CD14-positive monocyte (primary cell): ENCODE data around the gene RERE. TPM values are rescaled to one million over a fixed set of nuclear protein-coding genes. Genes with fewer than 3 reads are reported as not detected.

Source experiments
- DNase-seq, 3 donors: peaks; one replicate each; pipeline ENCODE4 v3.0.0-alpha.2; 2011 to 2022
- H2AFZ ChIP-seq: 2 replicates; pipeline ENCODE4 v1.6.0; 2012; ENCODE audit warnings: mild to moderate bottlenecking, low read depth, low read length, inconsistent platforms; ENCODE audit not compliant: insufficient read depth, poor library complexity, severe bottlenecking
- H3K27ac ChIP-seq, 2 donors: 1 replicate in 1 of 2; 2 replicates in 1 of 2; pipeline ENCODE4 v1.5.1; 2012 to 2013; ENCODE audit warnings: low read length in 2 of 2, control low read depth in 1 of 2, inconsistent platforms in 1 of 2, low read depth in 1 of 2, mild to moderate bottlenecking in 1 of 2
- H3K27me3 ChIP-seq, 2 donors: one replicate each; pipeline versions ENCODE4 v1.6.0 to v1.6.1; 2011 to 2013; ENCODE audit warnings: low read length in 2 of 2; ENCODE audit not compliant: control insufficient read depth in 2 of 2, insufficient read depth in 2 of 2
- H3K36me3 ChIP-seq, 2 donors: replicated peaks in 1 of 2; 1 replicate in 1 of 2; 2 replicates in 1 of 2; pipeline versions ENCODE4 v1.5.1 to v1.6.1; 2012 to 2013; ENCODE audit warnings: low read length in 2 of 2, control low read depth in 1 of 2, inconsistent platforms in 1 of 2, mild to moderate bottlenecking in 1 of 2; ENCODE audit not compliant: insufficient read depth in 2 of 2, control insufficient read depth in 1 of 2
- H3K4me1 ChIP-seq, 2 donors: 1 replicate in 1 of 2; 2 replicates in 1 of 2; pipeline versions ENCODE4 v1.5.1 to v1.6.1; 2012 to 2013; ENCODE audit warnings: low read length in 2 of 2, control low read depth in 1 of 2, inconsistent platforms in 1 of 2, mild to moderate bottlenecking in 1 of 2, moderate library complexity in 1 of 2; ENCODE audit not compliant: insufficient read depth in 2 of 2, control insufficient read depth in 1 of 2
- H3K4me2 ChIP-seq: replicated peaks from 2 replicates; pipeline ENCODE3; 2012; ENCODE audit warnings: low read length, moderate library complexity, mild to moderate bottlenecking; ENCODE audit not compliant: poor library complexity, severe bottlenecking; ENCODE audit errors: extremely low read depth
- H3K4me3 ChIP-seq, 3 experiments: fragments of 200-600 bp in 1 of 3; sonication (generic) in 1 of 3; replicated peaks in 1 of 3; 1 replicate in 2 of 3; 2 replicates in 1 of 3; pipeline ENCODE4 v1.5.1; 2011 to 2013; ENCODE audit warnings: low read length in 3 of 3, mild to moderate bottlenecking in 3 of 3, control low read depth in 2 of 3, low read depth in 2 of 3, inconsistent platforms in 1 of 3, moderate library complexity in 1 of 3
- H3K79me2 ChIP-seq: 2 replicates; pipeline ENCODE4 v1.6.0; 2012; ENCODE audit warnings: mild to moderate bottlenecking, control low read depth, inconsistent platforms, low read length, moderate library complexity; ENCODE audit not compliant: insufficient read depth
- H3K9ac ChIP-seq: 2 replicates; pipeline ENCODE4 v1.6.0; 2017; ENCODE audit warnings: low read length, mild to moderate bottlenecking; ENCODE audit not compliant: insufficient read depth, poor library complexity, severe bottlenecking
- H3K9me3 ChIP-seq, 2 donors: replicated peaks in 1 of 2; 1 replicate in 1 of 2; 2 replicates in 1 of 2; pipeline versions ENCODE4 v1.5.1 to v1.6.1; 2012 to 2013; ENCODE audit warnings: low read length in 2 of 2, control low read depth in 1 of 2; ENCODE audit not compliant: control insufficient read depth in 1 of 2, insufficient read depth in 1 of 2
- H4K20me1 ChIP-seq: 2 replicates; pipeline ENCODE4 v1.6.0; 2012; ENCODE audit warnings: mild to moderate bottlenecking, low read length, control low read depth, moderate library complexity; ENCODE audit not compliant: insufficient read depth
- H3K27ac Mint-ChIP-seq, 7 donors: one replicate each; pipeline ENCODE4 v1.8.0; 2020; ENCODE audit warnings: mild to moderate bottlenecking in 7 of 7, mixed read lengths in 7 of 7, moderate library complexity in 6 of 7, inconsistent platforms in 2 of 7
- H3K27me3 Mint-ChIP-seq, 3 donors: one replicate each; pipeline ENCODE4 v1.8.0; 2021 to 2022; ENCODE audit warnings: low read depth in 3 of 3, mild to moderate bottlenecking in 3 of 3, mixed read lengths in 3 of 3, moderate library complexity in 3 of 3, inconsistent platforms in 1 of 3
- H3K36me3 Mint-ChIP-seq, 2 donors: one replicate each; pipeline ENCODE4 v1.8.0; 2020; ENCODE audit warnings: mixed read lengths in 2 of 2, inconsistent platforms in 1 of 2, mild to moderate bottlenecking in 1 of 2
- H3K4me1 Mint-ChIP-seq: one replicate; pipeline ENCODE4 v1.8.0; 2020; ENCODE audit warnings: mild to moderate bottlenecking, mixed read lengths
- H3K4me3 Mint-ChIP-seq, 2 donors: one replicate each; pipeline ENCODE4 v1.8.0; 2020; ENCODE audit warnings: mild to moderate bottlenecking in 2 of 2, mixed read lengths in 2 of 2, moderate library complexity in 1 of 2
- H3K9me3 Mint-ChIP-seq, 7 donors: one replicate each; pipeline ENCODE4 v1.8.0; 2020 to 2022; ENCODE audit warnings: mixed read lengths in 7 of 7, mild to moderate bottlenecking in 6 of 7, moderate library complexity in 6 of 7, inconsistent platforms in 2 of 7
- whole genome bisulfite sequencing: methylation state at CpG from one replicate; pipeline ENCODE4 v1.1.5; 2013; ENCODE audit warnings: missing lambda C conversion rate; ENCODE audit not compliant: insufficient coverage; 5-methylcytosine and 5-hydroxymethylcytosine counted together
- intact Hi-C, 2 donors: fragments of 100-400 bp; cut with micrococcal nuclease; formaldehyde crosslinking; loops; one replicate each; pipeline versions ENCODE4 v1.15.0 to v1.15.1; 2023
- polyA plus RNA-seq, 3 donors: library from polyadenylated mRNA; depleted of rRNA in 1 of 3; unstranded in 2 of 3; stranded (reverse) in 1 of 3; fragments of 300-500 nt in 2 of 3; fragments of >200 nt in 1 of 3; fragmentation: Illumina TruSeq in 2 of 3; gene quantifications; 1 replicate in 2 of 3; 2 replicates in 1 of 3; pipeline ENCODE4 v1.2.3, GENCODE V29; 2012 to 2021
- TF ChIP-seq, protein P1 (sequence below): fragments of 200-600 bp; IDR thresholded peaks from one replicate; pipeline ENCODE4 v1.8.0; 2022; ENCODE audit warnings: antibody characterized with exemption, mild to moderate bottlenecking

Gene RERE
- polyA plus RNA-seq, 3 donors: 1.2 to 19.4 (median 3.8) TPM

DNA sequence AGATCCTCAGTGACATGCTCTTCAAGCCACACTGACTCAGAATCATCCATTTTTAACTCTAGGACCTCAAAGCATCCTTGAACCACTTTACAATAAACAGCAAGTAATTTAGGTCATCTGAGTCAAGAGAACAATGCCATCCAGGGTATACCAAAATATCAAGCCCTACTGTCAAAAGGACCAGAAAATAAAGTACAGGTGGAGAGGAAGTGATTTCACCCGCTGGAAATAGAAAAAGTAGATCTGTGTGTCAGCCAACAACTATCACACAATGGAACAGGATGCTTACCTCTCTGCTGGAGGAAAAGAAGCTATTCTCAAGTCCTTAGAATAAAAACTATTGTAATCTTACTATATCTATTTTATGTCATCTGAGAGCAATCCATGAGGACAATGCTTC is 37.0 kb downstream of the RERE start:
- H3K4me3 ChIP-seq: no peak overlapping the region
- H3K36me3 ChIP-seq: no peaks in the 10 kb centered on the region
- WGBS: no CpG with 5 or more reads among the region's 1 CpG

DNA sequence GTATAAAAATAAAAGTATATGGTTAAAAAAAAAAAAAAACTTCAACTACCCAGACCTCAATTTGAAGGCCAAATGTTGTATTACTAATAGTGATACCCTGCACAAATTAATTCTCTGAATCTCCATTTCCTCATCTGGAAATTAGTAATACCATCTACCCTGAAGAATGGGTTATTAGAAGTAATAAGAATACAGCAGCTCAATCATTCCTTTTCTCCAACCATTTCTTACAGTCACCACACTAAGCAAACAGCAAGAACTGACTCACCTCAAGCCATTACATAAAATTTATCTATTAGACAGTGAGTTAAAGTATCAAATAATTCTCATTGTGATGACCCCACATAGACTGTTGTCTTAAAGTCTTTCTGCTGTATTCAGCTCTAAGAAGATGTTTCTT is 39.6 kb downstream of the RERE start:
- H3K36me3 ChIP-seq: no peaks in the 10 kb centered on the region
- Mint-ChIP-seq H3K4me1 (peaks cover 10% of the 10 kb centered on the region), H3K27me3 (no peaks in the 10 kb centered on the region), H3K4me3 (no peak overlapping the region), H3K27ac (no peak overlapping the region), H3K9me3 (no peaks in the 10 kb centered on the region), H3K36me3 (no peaks in the 10 kb centered on the region)
- intact Hi-C loops: no loop called here
- no peak overlapping the region for H3K4me3 ChIP-seq
- no peak overlapping the region for H3K27ac ChIP-seq
- no peak overlapping the region for H3K9ac ChIP-seq
- no peaks in the 10 kb centered on the region for H3K79me2 ChIP-seq
- DNase-seq: no peak
- no peaks in the 10 kb centered on the region for H3K4me1 ChIP-seq
- H3K27me3 ChIP-seq: no peaks in the 10 kb centered on the region
- H4K20me1 ChIP-seq: no peaks in the 10 kb centered on the region
- no peak overlapping the region for H3K4me2 ChIP-seq
- H3K9me3 ChIP-seq: no peaks in the 10 kb centered on the region
- H2AFZ ChIP-seq: no peak overlapping the region
- TF ChIP-seq, protein P1, sequence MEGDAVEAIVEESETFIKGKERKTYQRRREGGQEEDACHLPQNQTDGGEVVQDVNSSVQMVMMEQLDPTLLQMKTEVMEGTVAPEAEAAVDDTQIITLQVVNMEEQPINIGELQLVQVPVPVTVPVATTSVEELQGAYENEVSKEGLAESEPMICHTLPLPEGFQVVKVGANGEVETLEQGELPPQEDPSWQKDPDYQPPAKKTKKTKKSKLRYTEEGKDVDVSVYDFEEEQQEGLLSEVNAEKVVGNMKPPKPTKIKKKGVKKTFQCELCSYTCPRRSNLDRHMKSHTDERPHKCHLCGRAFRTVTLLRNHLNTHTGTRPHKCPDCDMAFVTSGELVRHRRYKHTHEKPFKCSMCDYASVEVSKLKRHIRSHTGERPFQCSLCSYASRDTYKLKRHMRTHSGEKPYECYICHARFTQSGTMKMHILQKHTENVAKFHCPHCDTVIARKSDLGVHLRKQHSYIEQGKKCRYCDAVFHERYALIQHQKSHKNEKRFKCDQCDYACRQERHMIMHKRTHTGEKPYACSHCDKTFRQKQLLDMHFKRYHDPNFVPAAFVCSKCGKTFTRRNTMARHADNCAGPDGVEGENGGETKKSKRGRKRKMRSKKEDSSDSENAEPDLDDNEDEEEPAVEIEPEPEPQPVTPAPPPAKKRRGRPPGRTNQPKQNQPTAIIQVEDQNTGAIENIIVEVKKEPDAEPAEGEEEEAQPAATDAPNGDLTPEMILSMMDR: no peak

More for the DNA sequence above, 37.0 kb downstream of the RERE start:
- H3K9me3 Mint-ChIP-seq: no peaks in the 10 kb centered on the region
- no peaks in the 10 kb centered on the region for H3K9me3 ChIP-seq
- no peaks in the 10 kb centered on the region for H3K36me3 Mint-ChIP-seq
- H3K79me2 ChIP-seq: no peaks in the 10 kb centered on the region
- H3K27me3 Mint-ChIP-seq: no peaks in the 10 kb centered on the region
- no peak overlapping the region for H3K27ac Mint-ChIP-seq
- no peak overlapping the region for H3K4me2 ChIP-seq
- H4K20me1 ChIP-seq: no peaks in the 10 kb centered on the region
- TF ChIP-seq, protein P1: no peak
- no peak for DNase-seq
- peaks cover 17% of the 10 kb centered on the region for H3K4me1 Mint-ChIP-seq
- H3K9ac ChIP-seq: no peak overlapping the region
- intact Hi-C loops: no loop called here
- H3K4me1 ChIP-seq: no peaks in the 10 kb centered on the region
- H3K27me3 ChIP-seq: no peaks in the 10 kb centered on the region
- H3K27ac ChIP-seq: no peak overlapping the region
- no peak overlapping the region for H2AFZ ChIP-seq
- no peak overlapping the region for H3K4me3 Mint-ChIP-seq
